SKM-1 treated with dmso at 0.1 percent for 144 hours (cell line): ENCODE measurements around the gene B3GNT8.
"Not testable (repeated sequence)": the region's sequence is repeated elsewhere in the genome, so short reads cannot be mapped to it uniquely, and the experiment has no call there.

Source experiments
- DNase-seq: peaks from one replicate; lab custom pipeline; 2025; ENCODE audit not compliant: unreplicated experiment; lab: John Stamatoyannopoulos, UW

B3GNT8 gene

GRCh38 chr19:41437944-41438574, 10.9 kb upstream of the B3GNT8 start:
- no peak for DNase-seq

GRCh38 chr19:41436674-41436951, 9.4 kb upstream of the B3GNT8 start:
- DNase-seq, result no peak

GRCh38 chr19:41435936-41436673, 8.9 kb upstream of the B3GNT8 start:
- no peak for DNase-seq

- not testable (repeated sequence) for DNase-seq
These were observed 8.2 kb upstream of the B3GNT8 start for GRCh38 chr19:41435376-41435775.

- peak; percentile 8 for DNase-seq
These were observed 7.3 kb upstream of the B3GNT8 start for GRCh38 chr19:41434450-41434849.

- no peak for DNase-seq
These were observed 6.0 kb upstream of the B3GNT8 start for GRCh38 chr19:41433171-41433570.

GRCh38 chr19:41431426-41432386, 4.5 kb upstream of the B3GNT8 start:
- peak; percentile 33 for DNase-seq

- DNase-seq, result no peak
These were observed 3.7 kb upstream of the B3GNT8 start for GRCh38 chr19:41430922-41431321.

GRCh38 chr19:41428481-41428859, 1.3 kb upstream of the B3GNT8 start:
- DNase-seq, result no peak

- peak; percentile 53 for DNase-seq
These were observed 690 bp upstream of the B3GNT8 start for GRCh38 chr19:41427647-41428480.

- no peak for DNase-seq
These were observed 895 bp downstream of the B3GNT8 start for GRCh38 chr19:41426116-41426841.

- no peak for DNase-seq
These were observed 1.7 kb downstream of the B3GNT8 start for GRCh38 chr19:41425174-41426115.

GRCh38 chr19:41424335-41425173, 2.6 kb downstream of the B3GNT8 start:
- peak; percentile 29 for DNase-seq

- no peak for DNase-seq
These were observed 4.2 kb downstream of the B3GNT8 start for GRCh38 chr19:41422955-41423354.

GRCh38 chr19:41422456-41422855, 4.7 kb downstream of the B3GNT8 start:
- no peak for DNase-seq

GRCh38 chr19:41421973-41422372, 5.2 kb downstream of the B3GNT8 start:
- no peak for DNase-seq

- no peak for DNase-seq
These were observed 5.9 kb downstream of the B3GNT8 start for GRCh38 chr19:41421314-41421713.
